ENCODE measurements around the gene WASHC4. TPM values are rescaled to one million over a fixed set of nuclear protein-coding genes. Genes with fewer than 3 reads are reported as not detected.
A peak's percentile ranks its signal among the peaks of the same experiment; 100 is the strongest.

WASHC4 gene
- total RNA-seq, 1 experiment from 2014 or later = 28.7 TPM

DNA sequence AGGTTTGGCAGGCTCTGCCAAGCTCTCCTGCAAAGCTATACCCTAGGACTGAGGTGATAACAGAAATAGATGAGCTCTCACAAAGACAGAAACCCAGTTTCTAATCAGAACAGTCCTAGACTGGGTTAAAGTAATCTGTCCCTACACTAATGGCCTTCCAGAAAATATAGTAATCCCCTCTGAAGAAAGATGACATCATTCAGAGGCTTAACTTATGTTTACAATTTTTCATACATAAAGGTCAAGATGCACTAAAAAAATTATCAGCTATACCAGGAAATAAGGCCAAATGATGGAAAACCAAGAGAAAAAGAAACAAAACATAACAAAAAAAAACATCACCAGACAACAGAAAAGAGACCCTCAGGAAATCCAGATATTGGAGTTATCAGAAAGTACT is 4.9 kb upstream of the WASHC4 start:
- ChIA-PET POLR2A (ENCODE audit: unreplicated experiment) (no interaction called here), CTCF (no interaction called here)
- TF ChIP-seq CTCF (conservative IDR thresholded peaks at IDR 0.05) (no peak), EZH2 (IDR thresholded peaks at IDR 0.05; ENCODE audit: low read depth) (no peak)
- intact Hi-C loops (cut with micrococcal nuclease; ENCODE audit: unreplicated experiment) = loop anchor here (5.0 to 10.0 kb wide), 2 partner anchors 40 to 898 kb away; no protein-coding TSS in a partner anchor
- H3K36me3 ChIP-seq (ENCODE audit: low read depth) = no peaks in the 10 kb centered on the region
- no peak overlapping the region for H3K4me3 ChIP-seq
- BruUV-seq (replicated peaks) = no TSS peak
- H3K27me3 ChIP-seq (ENCODE audit: insufficient read depth, low read depth) = no peaks in the 10 kb centered on the region
- H3K27ac ChIP-seq = no peak overlapping the region
- no peaks in the 10 kb centered on the region for H3K79me2 ChIP-seq (ENCODE audit: low read depth)
- H3K4me1 ChIP-seq (replicated peaks; ENCODE audit: insufficient read depth) = peaks cover 24% of the 10 kb centered on the region
- DNase-seq = no peak
- H3K9me2 ChIP-seq (ENCODE audit: insufficient read depth) = no peaks in the 10 kb centered on the region
- H2AFZ ChIP-seq = no peak overlapping the region
- no peak overlapping the region for H3K4me2 ChIP-seq
- H3F3A ChIP-seq (ENCODE audit: insufficient read depth, low read depth) = peaks cover 6% of the 10 kb centered on the region; the same call in 1 of the 2 replicates
- H3K9me3 ChIP-seq (ENCODE audit: insufficient read depth, low read depth) = no peaks in the 10 kb centered on the region
- no peaks in the 10 kb centered on the region for H4K20me1 ChIP-seq (ENCODE audit: insufficient read depth)

DNA sequence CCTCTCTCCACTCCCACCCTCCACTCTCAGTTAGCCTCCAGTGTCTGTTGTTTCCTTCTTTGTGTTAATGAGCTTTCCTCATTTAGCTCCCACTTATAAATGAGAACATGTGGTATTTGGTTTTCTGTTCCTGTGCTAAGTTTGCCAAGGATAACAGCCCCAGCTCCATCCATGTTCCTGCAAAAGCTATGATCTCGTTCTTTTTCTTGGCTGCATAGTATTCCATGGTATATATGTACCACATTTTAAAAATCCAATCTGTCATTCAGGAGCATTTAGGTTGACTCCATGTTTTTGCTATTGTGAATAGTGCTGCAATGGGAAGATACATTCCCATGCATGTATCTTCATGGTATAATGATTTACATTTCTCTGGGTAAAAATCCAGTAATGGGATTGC is 2.8 kb upstream of the WASHC4 start:
- H3K9me2 ChIP-seq (ENCODE audit: insufficient read depth) = no peaks in the 10 kb centered on the region
- H3K79me2 ChIP-seq (ENCODE audit: low read depth) = peaks cover 17% of the 10 kb centered on the region
- no peak overlapping the region for H3K27ac ChIP-seq
- H3K27me3 ChIP-seq (ENCODE audit: insufficient read depth, low read depth) = no peaks in the 10 kb centered on the region
- no peak for DNase-seq
- H3K36me3 ChIP-seq (ENCODE audit: low read depth) = no peaks in the 10 kb centered on the region
- H3K4me1 ChIP-seq (replicated peaks; ENCODE audit: insufficient read depth) = peaks cover 37% of the 10 kb centered on the region
- ChIA-PET POLR2A (ENCODE audit: unreplicated experiment) (interaction anchor here (0.6 kb wide), 1 partner anchor 1302 kb away, joined by 5 read pairs; no protein-coding TSS in a partner anchor), CTCF (no interaction called here)
- no peak overlapping the region for H2AFZ ChIP-seq
- H4K20me1 ChIP-seq (ENCODE audit: insufficient read depth) = peaks cover 9% of the 10 kb centered on the region; the same call in 1 of the 2 replicates
- H3K4me3 ChIP-seq = no peak overlapping the region
- H3K4me2 ChIP-seq = no peak overlapping the region
- BruUV-seq (replicated peaks) = no TSS peak
- TF ChIP-seq CTCF (conservative IDR thresholded peaks at IDR 0.05) (no peak), EZH2 (IDR thresholded peaks at IDR 0.05; ENCODE audit: low read depth) (no peak)
- no peaks in the 10 kb centered on the region for H3K9me3 ChIP-seq (ENCODE audit: insufficient read depth, low read depth)
- peaks cover 18% of the 10 kb centered on the region; the same call in 1 of the 2 replicates for H3F3A ChIP-seq (ENCODE audit: insufficient read depth, low read depth)
- intact Hi-C loops (cut with micrococcal nuclease; ENCODE audit: unreplicated experiment) = loop anchor here (5.0 to 10.0 kb wide), 2 partner anchors 42 to 900 kb away; no protein-coding TSS in a partner anchor

- Histone ChIP-seq H3K4me2 (peak overlapping the region; percentile 92), H3K27ac (no peak overlapping the region; the same call in 1 of the 2 replicates), H3K4me3 (peak overlapping the region; percentile 82), H3K27me3 (ENCODE audit: insufficient read depth, low read depth) (no peaks in the 10 kb centered on the region), H3K9me2 (ENCODE audit: insufficient read depth) (no peaks in the 10 kb centered on the region), H3F3A (ENCODE audit: insufficient read depth, low read depth) (peaks cover 13% of the 10 kb centered on the region; the same call in 1 of the 2 replicates), H3K9me3 (ENCODE audit: insufficient read depth, low read depth) (no peaks in the 10 kb centered on the region), H3K79me2 (ENCODE audit: low read depth) (peaks cover 35% of the 10 kb centered on the region), H3K4me1 (replicated peaks; ENCODE audit: insufficient read depth) (peaks cover 35% of the 10 kb centered on the region), H4K20me1 (ENCODE audit: insufficient read depth) (peaks cover 21% of the 10 kb centered on the region; the same call in 1 of the 2 replicates), H2AFZ (peak overlapping the region; percentile 94), H3K36me3 (ENCODE audit: low read depth) (peaks cover 5% of the 10 kb centered on the region; the same call in 1 of the 2 replicates)
- ChIA-PET CTCF (no interaction called here), POLR2A (ENCODE audit: unreplicated experiment) (interaction anchor here (0.7 kb wide), 1 partner anchor 1378 kb away, joined by 3 read pairs; no protein-coding TSS in a partner anchor)
- no TSS peak for BruUV-seq (replicated peaks)
- DNase-seq = peak in 1 of 2 experiments; percentile 52
- TF ChIP-seq EZH2 (IDR thresholded peaks at IDR 0.05; ENCODE audit: low read depth) (no peak), CTCF (conservative IDR thresholded peaks at IDR 0.05) (no peak)
- intact Hi-C loops (cut with micrococcal nuclease; ENCODE audit: unreplicated experiment) = loop anchor here (10.0 kb wide), 1 partner anchor 902 kb away; no protein-coding TSS in a partner anchor
Observed at GRCh38 chr12:105106621-105107020, 910 bp upstream of the WASHC4 start.
